Suppressor macrophage treated with lipopolysaccharide for 1 hour (primary cell): Measurements from ENCODE around the gene H3-3A.

Experiments used
- DNase-seq, 3 donors: peaks; one replicate each; pipeline ENCODE4 v3.0.0-alpha.2; 2020 to 2022

The H3-3A gene

GRCh38 chr1:226054519-226055327 is 7.8 kb upstream of the H3-3A start:
- DNase-seq: no peak

GRCh38 chr1:226059709-226060108 is 2.8 kb upstream of the H3-3A start:
- DNase-seq: no peak

GRCh38 chr1:226060427-226060826 is 2.1 kb upstream of the H3-3A start:
- DNase-seq: no peak

- DNase-seq: peak in 1 of 3 donors; percentile 19
Measured at GRCh38 chr1:226061068-226061840, 1.3 kb upstream of the H3-3A start.

- DNase-seq: peak; percentile 67 to 81 (median 68)
Measured at GRCh38 chr1:226061841-226062557, 517 bp upstream of the H3-3A start.

GRCh38 chr1:226063224-226063976 is 884 bp downstream of the H3-3A start:
- DNase-seq: peak; percentile 53 to 59 (median 54)

GRCh38 chr1:226063977-226064815 is 1.7 kb downstream of the H3-3A start:
- DNase-seq: peak in 2 of 3 donors; percentile 45 to 49

GRCh38 chr1:226064816-226065248 is 2.3 kb downstream of the H3-3A start:
- peak; percentile 65 to 76 (median 71) for DNase-seq

GRCh38 chr1:226066415-226067078 is 4.0 kb downstream of the H3-3A start:
- no peak for DNase-seq

GRCh38 chr1:226069811-226070489 is 7.4 kb downstream of the H3-3A start:
- no peak for DNase-seq

GRCh38 chr1:226072347-226072746 is 9.8 kb downstream of the H3-3A start:
- DNase-seq: no peak

GRCh38 chr1:226073184-226073950 is 10.9 kb downstream of the H3-3A start:
- DNase-seq: no peak

GRCh38 chr1:226074046-226074445 is 11.5 kb downstream of the H3-3A start:
- DNase-seq: no peak

- no peak for DNase-seq
Measured at GRCh38 chr1:226076378-226076777, 13.9 kb downstream of the H3-3A start.

GRCh38 chr1:226078374-226078773 is 15.9 kb downstream of the H3-3A start:
- DNase-seq: no peak

GRCh38 chr1:226082587-226082917 is 20.0 kb downstream of the H3-3A start:
- no peak for DNase-seq

- DNase-seq: peak; percentile 65 to 79 (median 66)
Measured at GRCh38 chr1:226082959-226083301, 20.4 kb downstream of the H3-3A start.

- DNase-seq: peak; percentile 85 to 94 (median 88)
Measured at GRCh38 chr1:226083302-226084101, 21.0 kb downstream of the H3-3A start.
